HG03469 (cell line): Measurements from ENCODE around the gene DGKB.

Experiments used
- ATAC-seq: cut with Tn5 transposase; IDR thresholded peaks from one replicate; pipeline ENCODE4 v1.9.1; 2021; ENCODE audit warnings: mild to moderate bottlenecking, moderate library complexity, moderate number of reproducible peaks; ENCODE audit not compliant: unreplicated experiment

The DGKB gene

DNA sequence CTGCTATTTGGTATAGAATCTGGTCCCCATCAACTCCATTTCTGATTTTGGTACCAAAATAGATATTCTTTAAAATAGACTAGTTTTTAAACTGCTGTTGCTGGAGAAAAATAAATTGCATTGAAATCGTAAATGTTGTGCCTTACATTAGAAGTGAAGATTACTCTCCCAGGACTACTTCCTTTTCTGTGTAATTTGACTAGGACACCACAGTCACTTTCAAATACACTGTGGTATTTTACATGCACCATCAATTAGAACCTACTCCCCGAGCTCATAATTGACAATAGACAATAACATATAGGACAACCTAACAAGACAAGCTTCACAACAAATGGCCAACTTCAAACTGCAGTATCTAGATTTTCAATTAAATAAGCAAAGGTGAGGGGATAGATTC, 211.5 kb downstream of the DGKB start:
- ATAC-seq = no peak

DNA sequence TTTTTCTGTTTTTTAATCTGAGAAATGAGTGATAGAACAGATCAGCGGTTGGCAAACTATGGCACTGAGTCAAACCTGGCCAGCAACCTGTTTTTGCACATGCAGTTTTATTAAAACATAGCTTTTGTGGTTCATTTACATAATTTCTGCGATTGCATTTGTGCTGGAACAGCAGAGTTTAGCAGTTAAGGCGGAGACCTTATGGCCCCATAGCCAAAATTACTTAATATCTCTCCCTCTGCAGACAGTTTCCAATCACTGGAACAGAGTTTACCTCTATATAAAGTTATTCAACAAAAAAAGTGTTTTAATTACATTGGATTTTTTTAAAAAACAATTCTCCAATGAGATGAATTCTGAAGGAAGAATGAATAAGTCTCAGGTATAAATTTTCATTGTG, 212.1 kb downstream of the DGKB start:
- ATAC-seq = no peak

- no peak for ATAC-seq
These were observed 212.5 kb downstream of the DGKB start for GRCh38 chr7:14690075-14690474.

GRCh38 chr7:14688208-14688607, 214.3 kb downstream of the DGKB start:
- ATAC-seq = no peak

DNA sequence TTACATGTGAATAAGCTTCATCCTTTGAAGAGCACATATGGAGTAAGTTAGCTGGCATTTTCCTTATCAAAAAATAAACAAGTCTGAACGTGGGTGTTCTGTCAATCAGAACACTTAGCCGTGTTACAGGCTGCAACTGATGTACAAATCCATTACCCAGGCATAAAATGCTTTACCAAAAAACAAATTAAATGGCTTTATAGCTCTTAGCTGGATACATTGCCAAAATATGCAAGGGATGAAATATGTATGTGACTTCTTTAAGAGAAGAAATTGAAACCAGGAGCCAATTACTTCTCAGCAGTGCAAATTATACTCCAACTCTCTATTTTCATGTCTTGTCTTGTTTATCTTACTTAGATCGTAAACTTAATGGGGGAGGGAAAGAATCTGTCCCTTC, 214.8 kb downstream of the DGKB start:
- ATAC-seq = no peak

DNA sequence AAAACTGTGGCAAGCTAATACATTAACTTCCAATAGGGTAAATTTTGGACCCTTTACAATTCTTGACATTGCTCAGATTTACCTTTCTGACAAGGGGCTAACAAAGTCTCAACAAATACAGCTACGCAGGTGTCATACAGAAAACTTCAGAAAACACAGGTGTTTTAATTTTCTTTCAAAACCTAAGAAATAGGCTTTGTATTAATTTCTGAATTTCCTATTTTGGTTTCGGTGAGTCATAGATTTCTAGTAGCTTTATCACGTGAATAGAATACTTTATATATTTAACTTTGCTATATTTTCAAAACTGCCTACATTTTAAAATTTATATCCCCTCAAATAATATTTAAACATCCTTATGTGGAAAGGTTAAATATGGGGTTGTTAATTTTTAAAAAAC, 215.3 kb downstream of the DGKB start:
- no peak for ATAC-seq

- ATAC-seq = no peak
These were observed 217.4 kb downstream of the DGKB start for GRCh38 chr7:14685167-14685566.

- no peak for ATAC-seq
These were observed 219.6 kb downstream of the DGKB start for GRCh38 chr7:14682910-14683465.

DNA sequence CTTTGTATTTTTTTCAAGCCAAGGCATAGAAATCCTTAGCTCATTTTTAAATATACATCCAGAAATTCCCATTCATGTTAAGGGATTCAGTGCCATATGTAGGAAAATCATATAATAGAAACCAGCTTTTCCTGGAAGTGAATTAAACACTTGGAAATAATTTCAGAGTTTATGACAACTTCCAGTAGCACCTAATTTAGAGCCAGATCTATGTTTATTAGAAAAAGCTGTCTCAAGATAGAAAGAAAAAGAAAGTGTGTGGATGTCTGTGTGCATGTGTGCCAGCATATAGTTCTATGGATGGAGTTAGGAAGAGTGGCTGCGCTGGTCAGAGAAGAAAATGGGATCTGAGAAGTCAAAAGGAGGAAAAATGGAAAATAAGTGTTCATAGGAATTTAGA, 225.7 kb downstream of the DGKB start:
- ATAC-seq = no peak

- ATAC-seq = no peak
These were observed 229.3 kb downstream of the DGKB start for GRCh38 chr7:14673202-14673601.

DNA sequence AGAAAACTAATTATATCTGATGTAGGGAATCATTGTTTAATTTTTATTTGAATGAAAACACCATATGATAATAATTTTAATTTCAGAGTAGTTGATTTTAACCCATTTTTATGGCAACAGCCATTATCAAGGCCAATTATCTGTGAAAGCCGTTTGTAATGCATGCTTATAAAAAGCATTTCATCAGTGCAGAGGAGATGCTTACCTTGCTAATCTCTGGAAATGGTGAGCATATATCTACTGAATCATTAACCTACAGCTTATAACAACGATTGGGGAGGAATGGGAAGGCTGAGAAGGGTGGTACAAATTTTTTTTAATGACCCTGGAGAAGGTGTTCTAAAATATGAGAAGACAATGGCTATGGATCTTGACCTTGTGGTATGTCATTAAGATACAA, 235.6 kb downstream of the DGKB start:
- ATAC-seq = no peak

DNA sequence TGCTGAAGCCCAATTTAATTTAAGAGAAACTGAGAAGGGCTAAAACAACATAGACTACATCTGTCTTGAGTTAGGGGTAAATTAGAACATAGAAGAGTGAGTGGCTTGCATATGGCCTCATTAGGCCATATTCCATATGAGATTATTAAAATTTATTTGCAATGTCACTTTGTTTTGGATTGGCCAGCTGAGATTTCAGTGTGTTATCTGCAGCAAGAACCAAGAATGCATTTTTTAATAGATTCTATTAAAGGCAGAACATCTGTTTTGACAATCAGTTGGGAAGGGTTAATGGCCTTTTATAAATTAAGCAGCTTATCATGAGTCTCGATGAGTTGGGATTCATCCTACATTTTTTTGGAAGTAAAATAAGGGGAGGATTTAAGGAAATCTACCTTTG, 236.2 kb downstream of the DGKB start:
- no peak for ATAC-seq

DNA sequence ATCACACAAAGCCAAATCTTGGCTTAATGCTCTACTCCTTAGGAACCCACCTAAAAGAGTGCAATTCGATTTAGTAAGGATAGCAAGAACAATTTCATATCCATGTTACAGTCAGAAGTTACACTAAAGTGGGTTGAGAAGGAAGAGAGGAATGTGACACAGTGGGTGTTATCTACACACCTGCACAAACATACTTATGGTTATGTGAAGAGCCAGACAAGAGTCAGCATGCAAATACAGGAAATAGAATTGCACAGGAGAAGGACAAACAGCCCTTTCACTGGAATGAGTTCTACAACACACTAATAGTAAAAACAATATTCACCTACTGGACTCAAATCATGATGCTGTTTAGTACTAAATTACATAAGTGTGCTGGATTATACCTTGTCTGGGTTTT, 262.8 kb downstream of the DGKB start:
- ATAC-seq = no peak

DNA sequence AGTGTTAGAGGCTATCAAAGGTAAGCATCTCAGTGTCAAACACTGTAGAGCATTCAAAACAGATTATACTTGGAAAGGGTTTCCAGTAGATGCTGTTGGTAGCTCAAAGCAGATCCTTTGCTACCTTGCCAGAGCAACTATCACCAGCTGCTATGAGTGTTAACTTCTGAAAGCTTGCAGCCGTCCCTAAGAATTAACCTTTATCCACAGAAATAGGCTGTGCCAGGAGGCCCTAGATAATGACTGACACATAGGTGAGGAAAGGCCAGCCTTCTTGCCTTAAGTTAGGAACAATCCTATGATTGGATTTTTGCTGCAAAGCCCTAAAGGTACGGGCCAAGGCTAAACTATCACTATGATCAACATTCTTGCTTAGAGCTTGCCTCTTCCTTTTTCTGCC, 263.2 kb downstream of the DGKB start:
- ATAC-seq = no peak

GRCh38 chr7:14637968-14638367, 264.6 kb downstream of the DGKB start:
- ATAC-seq = no peak

- no peak for ATAC-seq
These were observed 266.6 kb downstream of the DGKB start for GRCh38 chr7:14635955-14636354.

DNA sequence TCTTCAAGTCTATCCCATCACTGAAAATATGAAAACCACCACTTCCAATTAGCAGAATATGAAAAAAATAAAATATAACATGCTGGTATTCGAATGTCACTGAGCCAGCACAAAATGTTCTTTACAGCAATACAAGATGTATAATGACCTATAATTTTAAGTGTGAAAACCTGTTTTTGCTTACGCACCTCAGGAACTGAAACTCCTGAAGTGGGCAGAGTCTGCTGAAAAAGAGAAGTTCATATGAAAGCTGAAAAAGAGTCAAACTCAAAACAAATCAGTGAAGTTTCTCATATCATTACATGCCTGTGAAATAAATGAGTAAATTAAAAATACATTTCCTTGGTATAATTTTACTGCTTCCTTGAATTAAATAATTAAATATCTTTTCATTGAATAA, 272.5 kb downstream of the DGKB start:
- ATAC-seq = no peak

- ATAC-seq = no peak
These were observed 274.0 kb downstream of the DGKB start for GRCh38 chr7:14628516-14628915.

- no peak for ATAC-seq
These were observed 276.5 kb downstream of the DGKB start for GRCh38 chr7:14626076-14626475.

GRCh38 chr7:14622559-14622958, 280.0 kb downstream of the DGKB start:
- ATAC-seq = no peak

- no peak for ATAC-seq
These were observed 296.4 kb downstream of the DGKB start for GRCh38 chr7:14606101-14606500.

GRCh38 chr7:14604606-14605005, 297.9 kb downstream of the DGKB start:
- ATAC-seq = no peak

- ATAC-seq = no peak
These were observed 299.7 kb downstream of the DGKB start for GRCh38 chr7:14602851-14603250.
